ENCODE data around the gene LGALS1.
A peak's percentile ranks its signal among the peaks of the same experiment; 100 is the strongest.

The LGALS1 gene

DNA sequence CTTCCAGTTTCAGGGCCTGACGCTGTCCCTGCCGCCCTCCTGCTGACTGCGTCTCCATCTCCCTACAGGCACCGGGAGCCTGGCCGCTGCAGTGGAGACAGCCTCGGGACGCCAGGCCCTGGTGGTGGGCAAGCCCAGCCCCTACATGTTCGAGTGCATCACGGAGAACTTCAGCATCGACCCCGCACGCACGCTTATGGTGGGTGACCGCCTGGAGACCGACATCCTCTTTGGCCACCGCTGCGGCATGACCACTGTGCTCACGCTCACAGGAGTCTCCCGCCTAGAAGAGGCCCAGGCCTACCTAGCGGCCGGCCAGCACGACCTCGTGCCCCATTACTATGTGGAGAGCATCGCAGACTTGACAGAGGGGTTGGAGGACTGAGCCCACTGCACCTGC lies 9.9 kb upstream of the LGALS1 start:
- Histone ChIP-seq H3K4me1 (ENCODE audit: control insufficient read depth, insufficient read depth, low read length) (peaks cover 2% of the 10 kb centered on the region; the same call in 1 of the 2 replicates), H3K9me3 (ENCODE audit: control insufficient read depth, insufficient read depth, low read length) (no peaks in the 10 kb centered on the region), H3K36me3 (ENCODE audit: control insufficient read depth, insufficient read depth, low read length) (peaks cover 24% of the 10 kb centered on the region), H3K4me3 (ENCODE audit: low read depth, low read length) (no peak overlapping the region), H3K9ac (ENCODE audit: low read depth, low read length) (no peak overlapping the region), H3K27me3 (ENCODE audit: control insufficient read depth, insufficient read depth, low read length) (no peaks in the 10 kb centered on the region), H3K27ac (ENCODE audit: low read depth, low read length) (no peak overlapping the region)

DNA sequence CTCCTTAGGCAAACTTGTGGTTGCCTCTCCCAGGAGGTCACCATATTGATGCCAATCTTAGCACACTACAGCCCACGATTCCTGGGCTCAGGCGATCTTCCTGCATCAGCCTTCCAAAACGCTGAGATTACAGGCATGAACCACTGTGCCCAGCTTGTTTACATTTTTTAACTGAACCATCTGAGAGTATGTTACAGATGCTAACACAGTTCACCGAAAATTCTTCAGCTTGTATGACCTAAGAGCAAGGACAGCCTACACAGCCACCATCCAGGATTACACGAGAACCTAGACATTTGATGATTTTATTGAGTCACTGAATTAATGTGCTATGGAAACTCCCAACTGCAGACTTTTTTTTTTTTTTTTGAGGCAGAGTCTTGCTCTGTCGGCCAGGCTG lies 5.8 kb upstream of the LGALS1 start:
- Histone ChIP-seq H3K9me3 (ENCODE audit: control insufficient read depth, insufficient read depth, low read length) (no peaks in the 10 kb centered on the region), H3K9ac (ENCODE audit: low read depth, low read length) (no peak overlapping the region), H3K36me3 (ENCODE audit: control insufficient read depth, insufficient read depth, low read length) (peaks cover 21% of the 10 kb centered on the region), H3K27me3 (ENCODE audit: control insufficient read depth, insufficient read depth, low read length) (no peaks in the 10 kb centered on the region), H3K4me1 (ENCODE audit: control insufficient read depth, insufficient read depth, low read length) (peaks cover 2% of the 10 kb centered on the region; the same call in 1 of the 2 replicates), H3K27ac (ENCODE audit: low read depth, low read length) (no peak overlapping the region), H3K4me3 (ENCODE audit: low read depth, low read length) (no peak overlapping the region)

DNA sequence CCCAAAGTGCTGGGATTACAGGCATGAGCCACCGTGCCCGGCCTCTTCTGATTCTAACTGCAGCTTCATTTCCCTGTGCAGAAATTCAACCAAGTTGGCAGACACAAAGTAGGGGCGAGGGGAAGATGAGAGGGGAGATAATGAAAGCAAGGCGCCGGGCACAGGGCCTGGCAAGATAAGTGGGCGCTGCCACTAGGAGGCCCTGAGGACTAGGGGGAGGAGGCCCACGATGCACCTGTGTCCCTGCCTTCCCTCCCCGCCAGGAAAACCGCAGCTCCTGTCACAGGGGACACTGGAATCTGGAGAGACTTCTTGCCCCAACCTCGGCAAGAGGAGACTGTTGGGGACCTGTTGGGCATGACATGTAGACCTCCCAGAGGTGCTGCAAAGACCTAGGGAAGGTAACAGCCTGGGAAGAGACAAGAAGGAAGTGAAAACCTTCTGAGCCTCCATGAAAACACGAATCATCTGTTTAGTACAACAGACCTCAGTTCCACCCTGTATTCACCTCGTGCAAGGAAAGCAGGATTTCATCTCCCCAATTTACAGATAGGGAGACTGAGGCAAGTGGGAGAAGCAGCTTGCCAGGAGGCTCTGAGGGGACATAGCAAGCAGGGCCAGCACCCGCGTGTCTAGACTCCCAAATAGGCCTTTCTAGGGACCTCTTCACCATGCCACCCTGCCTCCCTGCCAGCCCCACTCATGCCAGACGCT lies 3.1 kb upstream of the LGALS1 start:
- no peak overlapping the region for H3K4me3 ChIP-seq (ENCODE audit: low read depth, low read length)
- H3K4me1 ChIP-seq (ENCODE audit: control insufficient read depth, insufficient read depth, low read length): peaks cover 8% of the 10 kb centered on the region; the same call in 1 of the 2 replicates
- no peak overlapping the region for H3K27ac ChIP-seq (ENCODE audit: low read depth, low read length)
- H3K9ac ChIP-seq (ENCODE audit: low read depth, low read length): no peak overlapping the region
- no peaks in the 10 kb centered on the region for H3K36me3 ChIP-seq (ENCODE audit: control insufficient read depth, insufficient read depth, low read length)
- no peaks in the 10 kb centered on the region for H3K27me3 ChIP-seq (ENCODE audit: control insufficient read depth, insufficient read depth, low read length)
- no peaks in the 10 kb centered on the region for H3K9me3 ChIP-seq (ENCODE audit: control insufficient read depth, insufficient read depth, low read length)

DNA sequence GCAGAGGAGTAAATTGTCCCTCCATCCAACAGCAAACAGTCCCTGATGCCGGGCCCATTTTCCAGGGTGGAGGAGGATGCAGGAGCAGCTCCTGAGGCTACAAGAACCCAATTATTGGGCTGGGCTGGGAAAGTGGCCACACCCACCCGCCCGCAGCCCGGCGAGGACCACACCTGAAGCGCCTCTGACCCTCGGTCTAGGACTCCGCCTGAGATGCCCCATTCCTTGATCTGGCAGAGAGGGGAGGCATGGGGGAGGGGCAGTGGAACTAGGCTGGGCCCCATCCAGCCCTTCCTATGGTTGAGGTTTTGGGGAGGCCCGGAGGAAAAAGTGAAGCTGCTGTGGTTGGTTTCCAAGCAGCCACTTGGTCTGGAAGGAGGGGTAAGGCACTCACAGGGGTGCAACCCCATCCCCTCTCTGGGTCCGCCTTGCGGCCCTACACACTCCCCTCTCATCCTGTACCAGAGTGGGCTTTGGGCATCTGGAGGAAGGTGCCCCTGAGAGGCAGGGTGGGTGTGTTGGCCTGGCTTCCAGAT lies 2.4 kb upstream of the LGALS1 start:
- Histone ChIP-seq H3K9ac (ENCODE audit: low read depth, low read length) (no peak overlapping the region), H3K4me3 (ENCODE audit: low read depth, low read length) (no peak overlapping the region), H3K27ac (ENCODE audit: low read depth, low read length) (no peak overlapping the region), H3K4me1 (ENCODE audit: control insufficient read depth, insufficient read depth, low read length) (0 out of 2 replicates have a peak, but pooled peaks cover 7% of the 10 kb centered on the region), H3K36me3 (ENCODE audit: control insufficient read depth, insufficient read depth, low read length) (no peaks in the 10 kb centered on the region), H3K27me3 (ENCODE audit: control insufficient read depth, insufficient read depth, low read length) (no peaks in the 10 kb centered on the region), H3K9me3 (ENCODE audit: control insufficient read depth, insufficient read depth, low read length) (no peaks in the 10 kb centered on the region)

DNA sequence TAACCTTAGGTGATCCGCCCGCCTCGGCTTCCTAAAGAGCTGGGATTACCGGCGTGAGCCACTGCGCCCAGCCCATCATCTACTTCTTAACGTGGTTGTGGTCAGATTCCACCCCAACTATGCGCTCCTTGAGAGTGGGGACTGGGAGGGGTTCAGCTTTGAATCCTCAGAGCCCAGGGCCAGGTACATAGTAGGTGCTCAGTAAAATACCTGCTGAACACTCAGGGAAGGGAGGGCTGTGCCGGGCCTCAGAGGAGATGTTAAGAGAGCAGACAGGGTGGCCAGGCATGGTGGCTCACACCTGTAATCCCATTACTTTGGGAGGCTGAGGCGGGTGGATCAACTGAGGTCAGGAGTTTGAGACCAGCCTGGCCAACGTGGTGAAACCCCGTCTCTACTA lies 1.2 kb upstream of the LGALS1 start:
- H3K4me3 ChIP-seq (ENCODE audit: low read depth, low read length): no peak overlapping the region
- H3K36me3 ChIP-seq (ENCODE audit: control insufficient read depth, insufficient read depth, low read length): no peaks in the 10 kb centered on the region
- H3K27ac ChIP-seq (ENCODE audit: low read depth, low read length): no peak overlapping the region
- H3K9ac ChIP-seq (ENCODE audit: low read depth, low read length): no peak overlapping the region
- no peaks in the 10 kb centered on the region for H3K9me3 ChIP-seq (ENCODE audit: control insufficient read depth, insufficient read depth, low read length)
- no peaks in the 10 kb centered on the region for H3K27me3 ChIP-seq (ENCODE audit: control insufficient read depth, insufficient read depth, low read length)
- H3K4me1 ChIP-seq (ENCODE audit: control insufficient read depth, insufficient read depth, low read length): 0 out of 2 replicates have a peak, but pooled peaks cover 7% of the 10 kb centered on the region

DNA sequence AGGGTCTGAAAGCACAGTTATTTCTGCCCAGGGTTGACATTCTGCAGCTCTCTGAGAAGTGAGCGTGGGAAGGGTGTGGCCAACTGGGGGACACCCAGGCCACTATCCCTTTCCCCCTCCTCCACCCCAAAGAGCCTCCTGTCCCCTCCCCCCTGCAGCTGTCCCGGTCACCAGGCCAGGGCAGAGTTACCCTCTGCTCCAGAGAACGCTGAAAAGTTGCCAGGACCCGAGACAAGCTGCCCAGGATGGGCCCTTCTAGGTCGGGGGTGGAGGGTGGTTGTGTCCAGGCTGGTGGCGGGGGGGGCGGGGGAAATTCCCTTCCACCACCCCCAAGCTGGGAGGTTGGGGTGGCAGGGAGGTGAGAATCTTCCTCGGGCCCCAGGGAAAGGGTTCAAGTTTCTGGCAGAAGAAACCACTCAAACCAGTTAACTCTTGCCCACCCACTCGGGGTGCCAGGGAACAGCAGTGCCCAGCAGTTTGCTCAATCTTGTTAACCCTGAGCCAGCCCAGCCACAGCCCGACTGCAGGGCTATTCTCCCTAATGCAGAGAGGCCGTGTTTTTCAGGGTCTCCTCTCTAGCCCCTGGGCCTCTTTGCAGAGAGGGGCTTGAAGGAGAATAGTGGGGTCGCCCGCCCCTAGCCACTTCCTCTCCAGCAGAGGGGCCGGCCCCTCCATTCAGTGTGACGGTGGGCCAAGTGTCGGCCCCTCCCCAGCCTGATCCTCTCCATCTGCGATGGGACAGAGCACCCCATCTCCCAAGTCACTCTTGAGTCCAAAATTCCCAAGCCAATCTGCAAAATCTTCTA lies 697 bp downstream of the LGALS1 start:
- peak overlapping the region; percentile 67 for H3K4me3 ChIP-seq (ENCODE audit: low read depth, low read length)
- no peaks in the 10 kb centered on the region for H3K27me3 ChIP-seq (ENCODE audit: control insufficient read depth, insufficient read depth, low read length)
- peak overlapping the region; percentile 70 for H3K27ac ChIP-seq (ENCODE audit: low read depth, low read length)
- H3K36me3 ChIP-seq (ENCODE audit: control insufficient read depth, insufficient read depth, low read length): no peaks in the 10 kb centered on the region
- H3K4me1 ChIP-seq (ENCODE audit: control insufficient read depth, insufficient read depth, low read length): 0 out of 2 replicates have a peak, but pooled peaks cover 7% of the 10 kb centered on the region
- H3K9ac ChIP-seq (ENCODE audit: low read depth, low read length): no peak overlapping the region
- H3K9me3 ChIP-seq (ENCODE audit: control insufficient read depth, insufficient read depth, low read length): no peaks in the 10 kb centered on the region

DNA sequence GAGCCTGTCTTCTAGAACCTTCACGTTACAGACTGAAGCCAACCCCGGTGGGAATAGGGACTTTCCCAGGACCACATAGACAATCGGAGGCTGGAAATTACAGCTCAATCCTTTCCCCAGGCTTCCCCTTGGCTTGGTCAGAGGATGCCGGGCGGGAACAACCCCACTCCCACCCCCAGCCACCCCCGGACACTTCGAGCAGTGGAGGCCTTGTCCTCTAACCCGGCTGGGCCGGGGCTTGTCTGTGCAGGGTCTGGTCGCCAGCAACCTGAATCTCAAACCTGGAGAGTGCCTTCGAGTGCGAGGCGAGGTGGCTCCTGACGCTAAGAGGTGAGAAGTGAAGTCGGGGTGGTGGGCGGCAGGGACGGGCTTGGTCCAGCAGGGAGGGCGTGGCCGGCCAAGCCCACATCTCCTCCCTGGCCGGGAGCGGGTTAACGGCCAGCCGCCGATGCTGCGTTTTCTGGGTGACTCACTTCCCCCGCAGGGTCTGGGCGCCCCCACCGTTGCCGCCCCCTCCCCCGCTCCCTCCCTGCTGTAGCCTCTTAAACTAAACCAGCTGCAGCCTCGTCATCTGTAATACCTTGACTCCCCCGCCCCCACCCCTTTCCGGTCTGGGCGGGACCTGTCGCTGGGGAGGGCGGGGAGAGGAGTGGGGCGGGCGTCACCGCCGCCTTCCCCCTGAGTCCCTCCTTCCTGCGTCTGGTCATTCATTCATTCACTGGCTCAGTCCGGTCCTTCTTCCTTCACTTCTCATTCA lies 1.5 kb downstream of the LGALS1 start:
- Histone ChIP-seq H3K36me3 (ENCODE audit: control insufficient read depth, insufficient read depth, low read length) (no peaks in the 10 kb centered on the region), H3K9me3 (ENCODE audit: control insufficient read depth, insufficient read depth, low read length) (no peaks in the 10 kb centered on the region), H3K4me3 (ENCODE audit: low read depth, low read length) (peak overlapping the region; percentile 67), H3K4me1 (ENCODE audit: control insufficient read depth, insufficient read depth, low read length) (0 out of 2 replicates have a peak, but pooled peaks cover 7% of the 10 kb centered on the region), H3K27me3 (ENCODE audit: control insufficient read depth, insufficient read depth, low read length) (no peaks in the 10 kb centered on the region), H3K27ac (ENCODE audit: low read depth, low read length) (peak overlapping the region; percentile 70), H3K9ac (ENCODE audit: low read depth, low read length) (no peak overlapping the region)

DNA sequence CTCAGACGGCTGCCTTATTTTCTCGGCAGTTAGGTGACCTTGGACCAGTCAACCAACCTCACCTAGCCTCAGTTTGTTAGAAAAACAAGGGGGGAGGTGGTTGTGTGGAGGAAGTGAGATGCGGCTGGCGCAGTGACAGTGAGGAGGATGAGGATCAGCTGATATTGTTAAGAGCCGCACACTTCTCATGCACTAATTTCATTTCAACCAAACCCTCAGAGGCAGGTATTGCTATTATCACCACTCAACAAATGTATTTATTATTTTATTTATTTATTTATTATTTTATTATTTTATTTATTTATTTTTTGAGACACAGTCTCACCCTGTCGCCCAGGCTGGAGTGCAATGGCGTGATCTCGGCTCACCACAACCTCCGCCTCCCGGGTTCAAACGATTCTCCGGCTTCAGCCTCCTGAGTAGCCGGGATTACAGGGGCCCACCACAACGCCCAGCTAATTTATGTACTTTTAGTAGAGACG lies 2.1 kb downstream of the LGALS1 start:
- Histone ChIP-seq H3K9ac (ENCODE audit: low read depth, low read length) (no peak overlapping the region), H3K9me3 (ENCODE audit: control insufficient read depth, insufficient read depth, low read length) (no peaks in the 10 kb centered on the region), H3K4me3 (ENCODE audit: low read depth, low read length) (peak overlapping the region; percentile 67), H3K36me3 (ENCODE audit: control insufficient read depth, insufficient read depth, low read length) (no peaks in the 10 kb centered on the region), H3K27me3 (ENCODE audit: control insufficient read depth, insufficient read depth, low read length) (no peaks in the 10 kb centered on the region), H3K4me1 (ENCODE audit: control insufficient read depth, insufficient read depth, low read length) (0 out of 2 replicates have a peak, but pooled peaks cover 7% of the 10 kb centered on the region), H3K27ac (ENCODE audit: low read depth, low read length) (peak overlapping the region; percentile 70)

DNA sequence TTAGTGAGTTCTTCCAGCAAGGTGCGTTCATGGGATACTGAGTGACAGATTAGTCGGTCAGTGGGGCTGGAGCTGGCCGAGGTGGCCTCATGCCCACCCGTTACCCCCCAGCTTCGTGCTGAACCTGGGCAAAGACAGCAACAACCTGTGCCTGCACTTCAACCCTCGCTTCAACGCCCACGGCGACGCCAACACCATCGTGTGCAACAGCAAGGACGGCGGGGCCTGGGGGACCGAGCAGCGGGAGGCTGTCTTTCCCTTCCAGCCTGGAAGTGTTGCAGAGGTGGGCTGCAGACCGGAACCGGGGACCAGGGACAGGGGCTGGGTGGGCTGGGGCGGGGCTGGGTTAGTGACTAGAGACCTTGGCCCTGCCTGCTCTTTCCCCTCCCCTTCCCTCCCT lies 2.9 kb downstream of the LGALS1 start:
- H3K9ac ChIP-seq (ENCODE audit: low read depth, low read length): no peak overlapping the region
- H3K27ac ChIP-seq (ENCODE audit: low read depth, low read length): no peak overlapping the region
- 0 out of 2 replicates have a peak, but pooled peaks cover 7% of the 10 kb centered on the region for H3K4me1 ChIP-seq (ENCODE audit: control insufficient read depth, insufficient read depth, low read length)
- H3K36me3 ChIP-seq (ENCODE audit: control insufficient read depth, insufficient read depth, low read length): no peaks in the 10 kb centered on the region
- H3K27me3 ChIP-seq (ENCODE audit: control insufficient read depth, insufficient read depth, low read length): no peaks in the 10 kb centered on the region
- H3K9me3 ChIP-seq (ENCODE audit: control insufficient read depth, insufficient read depth, low read length): no peaks in the 10 kb centered on the region
- no peak overlapping the region for H3K4me3 ChIP-seq (ENCODE audit: low read depth, low read length)

DNA sequence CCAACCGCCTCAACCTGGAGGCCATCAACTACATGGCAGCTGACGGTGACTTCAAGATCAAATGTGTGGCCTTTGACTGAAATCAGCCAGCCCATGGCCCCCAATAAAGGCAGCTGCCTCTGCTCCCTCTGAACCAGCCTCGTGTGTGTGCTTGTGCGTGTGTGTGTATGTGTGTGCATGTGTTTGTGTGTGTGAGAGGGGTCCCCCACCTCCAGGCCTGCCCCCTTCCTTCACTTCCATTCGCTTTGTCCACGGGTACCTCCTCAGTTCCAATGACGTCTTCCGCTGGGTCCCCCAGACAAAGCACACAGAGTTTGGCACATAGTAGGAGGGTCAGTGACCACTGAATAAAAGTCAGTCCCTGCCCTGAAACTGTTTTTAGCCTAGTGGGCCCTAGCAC lies 4.2 kb downstream of the LGALS1 start:
- no peak overlapping the region for H3K27ac ChIP-seq (ENCODE audit: low read depth, low read length)
- H3K36me3 ChIP-seq (ENCODE audit: control insufficient read depth, insufficient read depth, low read length): no peaks in the 10 kb centered on the region
- H3K9ac ChIP-seq (ENCODE audit: low read depth, low read length): no peak overlapping the region
- H3K4me1 ChIP-seq (ENCODE audit: control insufficient read depth, insufficient read depth, low read length): 0 out of 2 replicates have a peak, but pooled peaks cover 7% of the 10 kb centered on the region
- H3K4me3 ChIP-seq (ENCODE audit: low read depth, low read length): no peak overlapping the region
- H3K9me3 ChIP-seq (ENCODE audit: control insufficient read depth, insufficient read depth, low read length): no peaks in the 10 kb centered on the region
- no peaks in the 10 kb centered on the region for H3K27me3 ChIP-seq (ENCODE audit: control insufficient read depth, insufficient read depth, low read length)
